SK-N-SH (cell line): ENCODE data around the gene LDB3. TPM values are rescaled to one million over a fixed set of nuclear protein-coding genes. Genes with fewer than 3 reads are reported as not detected.

Experiments
- CTCF ChIA-PET: fragments of 300-600, 350-600 bp; formaldehyde crosslinking; extraction: SDS; loops from one replicate; lab custom pipeline; 2021; lab: Yijun Ruan, JAX
- POLR2A ChIA-PET: fragments of 350-600 bp; sonication (Branson Sonifier 250); formaldehyde crosslinking; extraction: SDS; loops from one replicate; lab custom pipeline; 2020; ENCODE audit warnings: antibody characterized with exemption, inconsistent platforms; lab: Yijun Ruan, JAX
- DNase-seq: peaks from one replicate; pipeline ENCODE4 v3.0.0; 2012
- H2AFZ ChIP-seq: fragments of 200-600 bp; sonication (generic); 2 replicates; pipeline ENCODE4 v1.8.1; 2016; ENCODE audit warnings: antibody characterized with exemption, mild to moderate bottlenecking, low read depth
- H3F3A ChIP-seq: fragments of 200-600 bp; sonication (generic); replicated peaks from 2 replicates; pipeline ENCODE3; 2016; ENCODE audit warnings: antibody characterized with exemption, mild to moderate bottlenecking; ENCODE audit not compliant: insufficient read depth
- H3K27ac ChIP-seq, 2 experiments: fragments of 200-500 bp in 1 of 2; fragments of 200-600 bp in 1 of 2; sonication (Bioruptor generic) in 1 of 2; sonication (generic), shearing (Covaris generic) in 1 of 2; 2 replicates each; pipeline versions ENCODE4 v1.5.1 to v1.6.1; 2014 to 2016; ENCODE audit warnings: low read depth in 2 of 2, inconsistent platforms in 1 of 2, low read length in 1 of 2, mild to moderate bottlenecking in 1 of 2, mixed read lengths in 1 of 2
- H3K27me3 ChIP-seq: fragments of 200-600 bp; sonication (generic), shearing (Covaris generic); 2 replicates; pipeline ENCODE4 v1.6.1; 2016; ENCODE audit warnings: mixed run types; ENCODE audit not compliant: insufficient read depth
- H3K36me3 ChIP-seq, 2 experiments: fragments of 200-500 bp in 1 of 2; fragments of 200-600 bp in 1 of 2; sonication (Bioruptor generic) in 1 of 2; sonication (generic) in 1 of 2; replicated peaks in 1 of 2; 2 replicates each; pipeline versions ENCODE3 to v1.5.1; 2014 to 2016; ENCODE audit warnings: low read length in 1 of 2, mild to moderate bottlenecking in 1 of 2; ENCODE audit not compliant: insufficient read depth in 2 of 2, control insufficient read depth in 1 of 2
- H3K4me1 ChIP-seq, 2 experiments: fragments of 200-500 bp in 1 of 2; fragments of 200-600 bp in 1 of 2; sonication (Bioruptor generic) in 1 of 2; sonication (generic), shearing (Covaris generic) in 1 of 2; 2 replicates each; pipeline versions ENCODE4 v1.5.1 to v1.6.1; 2014 to 2016; ENCODE audit warnings: low read depth in 1 of 2, low read length in 1 of 2, mixed run types in 1 of 2; ENCODE audit not compliant: insufficient read depth in 2 of 2, control insufficient read depth in 1 of 2
- H3K4me2 ChIP-seq: fragments of 200-600 bp; sonication (generic), shearing (Covaris generic); 2 replicates; pipeline ENCODE4 v1.6.1; 2017; ENCODE audit warnings: mixed run types
- H3K4me3 ChIP-seq, 2 experiments: fragments of 200-500 bp in 1 of 2; fragments of 200-600 bp in 1 of 2; sonication (Bioruptor generic) in 1 of 2; sonication (generic), shearing (Covaris generic) in 1 of 2; 2 replicates each; pipeline versions ENCODE4 v1.5.1 to v1.8.1; 2014 to 2016; ENCODE audit warnings: low read depth in 2 of 2, inconsistent platforms in 1 of 2, low read length in 1 of 2, mild to moderate bottlenecking in 1 of 2, mixed read lengths in 1 of 2, moderate library complexity in 1 of 2
- H3K79me2 ChIP-seq: fragments of 200-600 bp; sonication (generic); 2 replicates; pipeline ENCODE4 v1.8.1; 2017; ENCODE audit warnings: mild to moderate bottlenecking; ENCODE audit not compliant: insufficient read depth
- H3K9ac ChIP-seq: fragments of 200-600 bp; sonication (generic); 2 replicates; pipeline ENCODE4 v1.6.1; 2017; ENCODE audit warnings: mixed run types
- H3K9me2 ChIP-seq: fragments of 200-600 bp; sonication (generic); 2 replicates; pipeline ENCODE4 v1.6.1; 2017; ENCODE audit warnings: mixed run types
- H3K9me3 ChIP-seq: fragments of 200-600 bp; sonication (generic); 2 replicates; pipeline ENCODE4 v1.6.1; 2017; ENCODE audit warnings: mixed run types, mild to moderate bottlenecking, moderate library complexity
- H4K20me1 ChIP-seq: fragments of 200-600 bp; sonication (generic); 2 replicates; pipeline ENCODE4 v1.6.1; 2017; ENCODE audit warnings: mild to moderate bottlenecking, mixed run types; ENCODE audit not compliant: insufficient read depth
- CHD2 ChIP-seq: fragments of 150-350 bp; IDR thresholded peaks from 2 replicates; pipeline ENCODE4 v1.6.1; 2018; ENCODE audit warnings: low read length; ENCODE audit not compliant: partially characterized antibody
- GABPA ChIP-seq: IDR thresholded peaks from 2 replicates; pipeline ENCODE4 v1.4.0; 2012; ENCODE audit warnings: low read depth, mild to moderate bottlenecking
- GATA2 ChIP-seq: sonication (generic); formaldehyde crosslinking; IDR thresholded peaks from 2 replicates; pipeline ENCODE4 v1.5.0; 2020; ENCODE audit warnings: mild to moderate bottlenecking, missing genetic modification reagents
- NFIC ChIP-seq: IDR thresholded peaks from 2 replicates; pipeline ENCODE4 v1.4.0; 2012; ENCODE audit warnings: borderline replicate concordance
- RCOR1 ChIP-seq: fragments of 150-350 bp; IDR thresholded peaks from 2 replicates; pipeline ENCODE4 v1.6.1; 2017; ENCODE audit warnings: antibody characterized with exemption, low read length
- SMC3 ChIP-seq: IDR thresholded peaks from 2 replicates; pipeline ENCODE4 v1.6.1; 2012; ENCODE audit warnings: low read depth, low read length, improper control_type of control experiment
- TAF1 ChIP-seq: IDR thresholded peaks from 2 replicates; pipeline ENCODE4 v1.6.1; 2012; ENCODE audit warnings: low read depth, mild to moderate bottlenecking, low read length, moderate library complexity, borderline replicate concordance
- WGBS: methylation state at CpG from one replicate; pipeline ENCODE4 v1.1.6; 2017; ENCODE audit warnings: low lambda C conversion rate; 5-methylcytosine and 5-hydroxymethylcytosine counted together
- polyA plus RNA-seq, 3 experiments: library from polyadenylated mRNA; depleted of rRNA; stranded (reverse); fragments of >200 nt; gene quantifications; 2 replicates each; pipeline ENCODE4 v1.2.3, GENCODE V29; 2012
- TF ChIP-seq, protein P1 (sequence below): IDR thresholded peaks from 2 replicates; pipeline ENCODE4 v1.4.0; 2012; ENCODE audit warnings: low read depth
- TF ChIP-seq, protein P2 (sequence below): IDR thresholded peaks from 2 replicates; pipeline ENCODE4; 2012

Gene LDB3
- polyA plus RNA-seq, 1 of the 3 experiments (the other 2 are of a cell fraction): 0.48 TPM

DNA sequence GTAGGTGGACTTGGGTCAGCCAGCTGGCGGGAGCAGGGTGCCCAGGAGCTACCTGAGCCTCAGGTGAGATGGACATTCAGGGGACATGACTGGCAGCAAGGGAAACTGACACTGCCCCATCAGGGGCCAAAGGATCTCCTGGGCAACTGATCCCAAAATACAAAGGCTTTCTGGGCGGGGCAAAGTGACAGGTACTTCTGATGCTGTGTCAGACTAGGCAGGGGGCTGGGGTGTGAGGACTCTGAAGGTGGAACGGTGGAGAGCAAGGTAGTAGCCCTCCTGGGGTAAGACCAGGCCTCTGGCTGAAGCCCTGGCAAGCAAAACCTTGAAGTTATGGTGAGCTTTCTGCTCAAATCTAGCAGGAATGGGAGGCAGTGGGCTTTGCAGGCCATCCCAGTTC is 9.6 kb upstream of the LDB3 start:
- ChIA-PET CTCF (interaction anchor here (0.8 to 1.4 kb wide), 2 partner anchors 12 to 16 kb away, joined by 3 to 4 read pairs; no protein-coding TSS in a partner anchor), POLR2A (no interaction called here)
- Histone ChIP-seq H2AFZ (no peak overlapping the region), H3K4me3 (no peak overlapping the region), H3K9me2 (no peaks in the 10 kb centered on the region), H3K27me3 (no peaks in the 10 kb centered on the region), H3K79me2 (no peaks in the 10 kb centered on the region), H3K9me3 (no peaks in the 10 kb centered on the region), H3K27ac (no peak overlapping the region), H3K4me2 (no peak overlapping the region), H4K20me1 (no peaks in the 10 kb centered on the region), H3K36me3 (no peaks in the 10 kb centered on the region), H3K9ac (no peak overlapping the region), H3K4me1 (peaks cover 0 to 14% of the 10 kb centered on the region in 2 experiments; a peak in 1 of 4 replicates), H3F3A (no peaks in the 10 kb centered on the region)
- no peak for DNase-seq
- TF ChIP-seq NFIC: no peak
- TF ChIP-seq, protein P1, sequence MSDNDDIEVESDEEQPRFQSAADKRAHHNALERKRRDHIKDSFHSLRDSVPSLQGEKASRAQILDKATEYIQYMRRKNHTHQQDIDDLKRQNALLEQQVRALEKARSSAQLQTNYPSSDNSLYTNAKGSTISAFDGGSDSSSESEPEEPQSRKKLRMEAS: no peak
- 49% methylated on average over 3 of the region's 3 CpGs for WGBS

DNA sequence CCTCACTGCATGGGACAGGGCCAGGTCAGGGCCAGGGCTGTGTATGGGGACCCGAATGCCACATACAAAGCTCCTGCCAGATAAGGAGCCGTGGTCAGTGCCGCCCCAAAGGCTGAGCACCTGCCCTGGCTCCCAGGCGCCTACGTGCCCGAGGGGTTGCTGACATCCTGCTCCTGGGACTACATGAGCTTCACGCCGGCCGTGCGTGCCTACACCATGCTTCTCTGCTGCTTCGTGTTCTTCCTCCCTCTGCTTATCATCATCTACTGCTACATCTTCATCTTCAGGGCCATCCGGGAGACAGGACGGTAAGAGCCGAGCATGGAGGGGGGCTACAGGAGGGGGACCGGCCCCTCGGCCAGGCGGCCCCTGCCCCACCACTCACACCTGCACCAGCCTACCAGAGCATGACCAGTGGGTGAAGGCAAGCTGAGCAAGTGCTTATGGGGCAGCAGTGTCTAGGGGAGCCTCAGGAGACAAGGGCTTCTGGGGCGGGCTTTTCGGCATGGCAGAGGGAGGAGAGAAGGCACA is 9.1 kb upstream of the LDB3 start:
- no peaks in the 10 kb centered on the region for H3K9me3 ChIP-seq
- CTCF ChIA-PET: interaction anchor here (1.4 kb wide), 1 partner anchor 13 kb away, joined by 3 read pairs; no protein-coding TSS in a partner anchor
- no peaks in the 10 kb centered on the region for H3K27me3 ChIP-seq
- no peaks in the 10 kb centered on the region for H3F3A ChIP-seq
- no peak overlapping the region for H3K27ac ChIP-seq
- peaks cover 0 to 14% of the 10 kb centered on the region in 2 experiments; a peak in 1 of 4 replicates for H3K4me1 ChIP-seq
- H4K20me1 ChIP-seq: no peaks in the 10 kb centered on the region
- DNase-seq: no peak
- H3K9me2 ChIP-seq: no peaks in the 10 kb centered on the region
- no peak overlapping the region for H2AFZ ChIP-seq
- TF ChIP-seq GABPA (no peak), NFIC (no peak), TAF1 (no peak), RCOR1 (no peak), SMC3 (no peak), CHD2 (no peak), GATA2 (CRISPR knock-in tag) (no peak)
- TF ChIP-seq, protein P2, sequence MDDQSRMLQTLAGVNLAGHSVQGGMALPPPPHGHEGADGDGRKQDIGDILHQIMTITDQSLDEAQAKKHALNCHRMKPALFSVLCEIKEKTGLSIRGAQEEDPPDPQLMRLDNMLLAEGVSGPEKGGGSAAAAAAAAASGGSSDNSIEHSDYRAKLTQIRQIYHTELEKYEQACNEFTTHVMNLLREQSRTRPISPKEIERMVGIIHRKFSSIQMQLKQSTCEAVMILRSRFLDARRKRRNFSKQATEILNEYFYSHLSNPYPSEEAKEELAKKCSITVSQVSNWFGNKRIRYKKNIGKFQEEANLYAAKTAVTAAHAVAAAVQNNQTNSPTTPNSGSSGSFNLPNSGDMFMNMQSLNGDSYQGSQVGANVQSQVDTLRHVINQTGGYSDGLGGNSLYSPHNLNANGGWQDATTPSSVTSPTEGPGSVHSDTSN: no peak
- H3K4me3 ChIP-seq: no peak overlapping the region
- WGBS: 81% methylated on average over 17 of the region's 19 CpGs
- no peak overlapping the region for H3K4me2 ChIP-seq
- no peaks in the 10 kb centered on the region for H3K36me3 ChIP-seq
- H3K9ac ChIP-seq: no peak overlapping the region
- POLR2A ChIA-PET: no interaction called here
- H3K79me2 ChIP-seq: no peaks in the 10 kb centered on the region
